GM21367 (cell line): ENCODE measurements around the gene ATG9B.

Experiments
- ATAC-seq: cut with Tn5 transposase; IDR thresholded peaks from one replicate; pipeline ENCODE4 v1.9.1; 2021; ENCODE audit not compliant: unreplicated experiment

Gene ATG9B

GRCh38 chr7:150968734-150969372 is 55.4 kb downstream of the ATG9B start:
- no peak for ATAC-seq

GRCh38 chr7:150968056-150968733 is 56.1 kb downstream of the ATG9B start:
- ATAC-seq = no peak

GRCh38 chr7:150967349-150967748 is 56.9 kb downstream of the ATG9B start:
- no peak for ATAC-seq

GRCh38 chr7:150966002-150966401 is 58.3 kb downstream of the ATG9B start:
- no peak for ATAC-seq

- no peak for ATAC-seq
Observed at GRCh38 chr7:150965273-150965830, 58.9 kb downstream of the ATG9B start.
